ENCODE results near the gene CNRIP1. TPM values are rescaled to one million over a fixed set of nuclear protein-coding genes. Genes with fewer than 3 reads are reported as not detected.

Gene CNRIP1
- 70.9 and 77.6 TPM in 2 replicates for total RNA-seq

DNA sequence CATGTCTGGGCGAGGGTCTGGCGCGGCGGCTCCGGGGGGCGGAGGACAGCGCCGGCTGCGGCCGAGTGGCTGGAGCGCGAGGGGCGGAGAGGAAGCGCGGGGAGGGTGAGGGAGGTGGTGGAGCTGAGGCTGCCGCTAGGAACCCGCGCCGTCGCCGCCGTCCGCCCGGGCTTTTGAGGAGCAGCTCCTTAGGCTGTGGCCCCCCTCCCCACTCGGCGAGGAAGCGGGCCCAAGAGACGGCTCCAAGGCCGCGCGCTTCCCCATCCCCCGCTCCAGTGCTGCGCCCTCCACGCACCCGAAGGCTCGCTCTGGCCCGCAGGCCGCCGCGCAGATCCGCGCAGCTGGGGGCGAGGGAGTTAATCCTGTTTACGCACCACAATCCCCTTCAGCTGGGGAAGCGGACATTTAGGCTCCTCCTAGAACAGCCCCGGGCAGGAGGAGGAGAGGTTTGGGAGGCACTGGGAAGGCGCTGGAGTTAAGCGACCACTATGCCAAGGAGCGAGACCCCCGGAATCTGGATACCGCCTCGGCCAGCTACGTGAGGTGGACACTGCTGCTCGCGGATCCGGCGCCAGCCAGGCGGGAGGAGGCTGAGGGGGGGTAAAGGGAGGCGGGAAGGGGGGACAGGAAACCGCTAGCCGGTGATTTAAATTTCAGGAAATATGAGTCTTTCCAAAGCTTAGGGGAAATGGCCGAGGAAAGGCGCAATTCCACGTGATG, at the start of gene CNRIP1:
CNRIP1 (minus strand) TSS at position 552 of the 720 bp plus-strand sequence; CDS start at position 3, 549 bp downstream.

DNA sequence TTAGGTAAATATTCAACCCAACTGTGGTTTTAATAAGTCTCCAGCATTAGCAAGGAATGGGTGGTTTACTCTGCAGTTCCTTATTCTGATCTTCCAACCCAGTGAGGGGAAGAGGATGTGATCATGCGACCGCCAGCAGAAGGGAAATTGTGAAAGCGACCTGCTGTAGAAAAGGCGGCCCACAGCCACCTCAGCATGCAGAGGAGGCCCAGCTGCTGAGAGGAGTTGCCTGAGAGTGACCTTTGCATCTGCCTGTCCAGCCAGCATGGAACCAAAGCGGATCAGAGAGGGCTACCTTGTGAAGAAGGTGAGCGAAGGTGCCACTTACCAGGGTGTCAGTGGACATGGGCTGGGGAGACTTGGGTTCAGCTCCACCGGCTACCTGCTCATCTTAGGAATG, 45.3 kb upstream of the CNRIP1 start, which contains the start of gene PLEK:
PLEK (plus strand) TSS at position 196 of the 400 bp plus-strand sequence; CDS start at position 266, 70 bp downstream.

GRCh38 chr2:68252400-68253218, 67.1 kb downstream of the CNRIP1 start, which contains the start of gene PPP3R1:
PPP3R1 (minus strand) TSS chr2:68252532; CDS start chr2:68252127, 405 bp downstream.

Other genes starting within 250 kb of the CNRIP1 start
- 9.9 and 11.6 TPM in 2 replicates for gene PNO1, start 162.1 kb downstream of the CNRIP1 start, total RNA-seq
- gene PPP3R1, start 67.4 kb downstream of the CNRIP1 start, total RNA-seq: 39.2 and 40.0 TPM in 2 replicates
- 0.13 and 0.32 TPM in 2 replicates for gene PLEK, start 45.3 kb upstream of the CNRIP1 start, total RNA-seq
- gene FBXO48, start 147.3 kb upstream of the CNRIP1 start, total RNA-seq: 1.2 and 1.3 TPM in 2 replicates
- 11.4 and 13.7 TPM in 2 replicates for gene APLF, start 147.6 kb upstream of the CNRIP1 start, total RNA-seq